ENCODE results near the gene TSHZ3. TPM values are rescaled to one million over a fixed set of nuclear protein-coding genes. Genes with fewer than 3 reads are reported as not detected.

The TSHZ3 gene
- total RNA-seq, 8 experiments from 2014 or later = 2.2 to 22.2 (median 14.0) TPM

DNA sequence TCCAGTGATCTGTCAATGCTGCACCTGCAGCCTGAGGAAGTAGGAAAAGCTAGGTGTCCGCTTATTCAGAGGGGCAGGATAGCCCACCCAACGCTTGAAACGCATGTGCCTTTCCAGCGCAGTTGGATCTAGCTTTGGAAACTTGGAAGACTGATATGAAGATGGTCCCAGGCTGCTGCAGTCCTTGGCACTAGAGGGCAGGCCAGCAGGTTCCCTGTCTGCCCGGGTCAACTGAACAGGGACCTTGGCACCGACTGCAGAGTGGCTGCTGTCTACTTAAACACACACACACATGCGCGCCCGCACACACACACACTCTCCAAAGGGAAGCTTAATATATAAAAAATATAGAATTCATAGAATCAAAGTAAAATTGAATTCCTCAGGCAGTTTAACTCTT, 100.0 kb downstream of the TSHZ3 start:
- Histone ChIP-seq H3K4me3 (no peak overlapping the region), H3K27ac (no peak overlapping the region), H3K4me1 (replicated peaks in 1 of 2) (peaks cover 0 to 4% of the 10 kb centered on the region in 2 donors)
- ATAC-seq (replicated peaks in 6 of 8) = no peak
- in situ Hi-C loops (cut with MboI; ENCODE audit: low pct_unique_long_range_greater_than_20kb in 2 of 9, low sequenced_read_pairs in 9 of 9, unreplicated experiment in 9 of 9) = no loop called here
- WGBS, 10 experiments = 80 to 100% (median 100%) methylated on average over 1 to 6 of the region's 9 CpGs; no CpG with 5 or more reads in 3 of the 10 experiments

GRCh38 chr19:31235806-31236205, 113.4 kb downstream of the TSHZ3 start:
- WGBS, 10 experiments = 78 to 100% (median 93%) methylated on average over 1 to 4 of the region's 4 CpGs; no CpG with 5 or more reads in 1 of the 10 experiments
- no peak overlapping the region for H3K27ac ChIP-seq
- in situ Hi-C loops (cut with MboI; ENCODE audit: low pct_unique_long_range_greater_than_20kb in 2 of 9, low sequenced_read_pairs in 9 of 9, unreplicated experiment in 9 of 9) = no loop called here
- H3K4me1 ChIP-seq (replicated peaks in 1 of 2) = peaks cover 7 to 8% of the 10 kb centered on the region in 2 donors
- no peak overlapping the region for H3K4me3 ChIP-seq
- no peak for ATAC-seq (replicated peaks in 6 of 8)

- in situ Hi-C loops (cut with MboI; ENCODE audit: low pct_unique_long_range_greater_than_20kb in 2 of 9, low sequenced_read_pairs in 9 of 9, unreplicated experiment in 9 of 9) = no loop called here
- peaks cover 7 to 8% of the 10 kb centered on the region in 2 donors for H3K4me1 ChIP-seq (replicated peaks in 1 of 2)
- peak in 3 of 8 experiments; percentile 86 to 87 (median 86) for ATAC-seq (replicated peaks in 6 of 8)
- WGBS, 10 experiments = 3 to 89% (median 64%) methylated on average over 3 to 4 of the region's 4 CpGs
- H3K4me3 ChIP-seq = no peak overlapping the region
- H3K27ac ChIP-seq = no peak overlapping the region
These were observed 115.9 kb downstream of the TSHZ3 start for GRCh38 chr19:31233295-31233800.

- Histone ChIP-seq H3K4me1 (replicated peaks in 1 of 2) (peaks cover 7 to 8% of the 10 kb centered on the region in 2 donors), H3K4me3 (no peak overlapping the region), H3K27ac (no peak overlapping the region)
- in situ Hi-C loops (cut with MboI; ENCODE audit: low pct_unique_long_range_greater_than_20kb in 2 of 9, low sequenced_read_pairs in 9 of 9, unreplicated experiment in 9 of 9) = no loop called here
- 0 to 100% (median 83%) methylated on average over 1 to 3 of the region's 3 CpGs; no CpG with 5 or more reads in 1 of the 10 experiments for WGBS, 10 experiments
- peak in 3 of 8 experiments; percentile 36 to 94 (median 90) for ATAC-seq (replicated peaks in 6 of 8)
These were observed 116.4 kb downstream of the TSHZ3 start for GRCh38 chr19:31232871-31233270.

DNA sequence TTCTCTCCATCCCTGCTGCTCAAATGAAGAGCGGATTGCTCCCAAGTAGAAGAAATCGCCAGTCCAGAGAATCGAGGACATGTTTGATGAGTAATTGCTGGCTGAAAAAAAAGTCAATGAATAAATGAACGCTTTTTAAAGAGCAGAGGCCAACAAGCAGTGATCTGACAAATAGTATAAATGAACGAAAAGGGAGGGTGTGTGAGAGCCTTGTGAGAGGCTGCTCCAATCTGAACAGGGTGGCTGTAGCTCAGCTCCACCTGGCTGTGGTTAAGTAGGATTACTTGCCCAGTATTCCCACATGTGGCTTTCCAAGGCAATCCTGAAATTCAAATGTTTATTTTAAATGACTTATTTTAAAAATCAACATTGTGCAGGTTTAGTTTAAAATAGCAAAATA, 117.1 kb downstream of the TSHZ3 start:
- H3K27ac ChIP-seq = peak overlapping the region in 1 of 2 donors; percentile 53
- 0 to 79% (median 49%) methylated on average over 2 to 5 of the region's 5 CpGs for WGBS, 10 experiments
- in situ Hi-C loops (cut with MboI; ENCODE audit: low pct_unique_long_range_greater_than_20kb in 2 of 9, low sequenced_read_pairs in 9 of 9, unreplicated experiment in 9 of 9) = no loop called here

GRCh38 chr19:31231237-31231636, 118.0 kb downstream of the TSHZ3 start:
- in situ Hi-C loops (cut with MboI; ENCODE audit: low pct_unique_long_range_greater_than_20kb in 2 of 9, low sequenced_read_pairs in 9 of 9, unreplicated experiment in 9 of 9) = no loop called here
- H3K4me3 ChIP-seq = no peak overlapping the region
- H3K27ac ChIP-seq = no peak overlapping the region
- ATAC-seq (replicated peaks in 6 of 8) = no peak
- peaks cover 7 to 8% of the 10 kb centered on the region in 2 donors for H3K4me1 ChIP-seq (replicated peaks in 1 of 2)
- WGBS, 10 experiments = 29 to 100% (median 98%) methylated on average over 1 to 4 of the region's 6 CpGs; no CpG with 5 or more reads in 2 of the 10 experiments

More for the DNA sequence above, 117.1 kb downstream of the TSHZ3 start:
- Histone ChIP-seq H3K4me3 (no peak overlapping the region), H3K4me1 (replicated peaks in 1 of 2) (peaks cover 7 to 8% of the 10 kb centered on the region in 2 donors)
- peak in 5 of 8 experiments; percentile 83 to 97 (median 89) for ATAC-seq (replicated peaks in 6 of 8)

DNA sequence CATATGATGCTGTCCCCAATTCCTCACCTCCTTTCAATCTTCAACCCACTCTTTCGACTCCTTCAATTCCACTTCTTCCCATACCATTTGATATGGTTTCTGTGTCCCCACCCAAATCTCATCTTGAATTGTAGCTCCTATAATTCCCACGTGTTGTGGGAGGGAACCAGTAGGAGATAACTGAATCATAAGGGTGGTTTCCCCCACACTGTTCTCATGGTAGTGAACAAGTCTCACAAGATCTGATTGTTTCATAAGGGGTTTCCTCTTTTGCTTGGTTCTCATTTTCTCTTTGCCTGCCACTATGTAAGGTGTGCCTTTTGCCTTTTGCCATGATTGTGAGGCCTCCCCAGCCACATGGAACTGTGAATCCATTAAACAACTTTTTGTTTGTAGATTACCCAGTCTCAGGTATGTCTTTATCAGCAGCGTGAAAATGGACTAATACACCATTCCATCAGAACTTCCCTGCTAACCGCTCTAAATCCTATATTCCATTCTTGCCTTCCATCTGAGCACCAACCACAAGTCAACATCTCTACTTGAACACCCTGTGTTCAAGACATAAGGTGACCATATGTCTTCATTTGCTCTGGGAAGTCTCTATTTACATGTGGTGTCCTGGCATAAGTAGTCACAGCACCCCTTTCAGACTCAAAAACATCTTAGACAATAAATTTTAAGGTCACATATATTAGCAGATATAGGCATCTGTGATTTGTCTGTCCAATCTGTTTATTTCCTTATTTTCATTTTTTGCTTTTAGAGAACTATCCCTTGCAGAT, 122.9 kb downstream of the TSHZ3 start:
- Histone ChIP-seq H3K4me3 (no peak overlapping the region), H3K4me1 (replicated peaks in 1 of 2) (peaks cover 0 to 3% of the 10 kb centered on the region in 2 donors), H3K27ac (no peak overlapping the region)
- in situ Hi-C loops (cut with MboI; ENCODE audit: low pct_unique_long_range_greater_than_20kb in 2 of 9, low sequenced_read_pairs in 9 of 9, unreplicated experiment in 9 of 9) = no loop called here
- 33 to 100% (median 91%) methylated on average over 1 to 3 of the region's 4 CpGs for WGBS, 10 experiments
- ATAC-seq (replicated peaks in 6 of 8) = peak in 1 of 8 experiments; percentile 34
